Measurements from ENCODE around the gene DCST1.
A peak's percentile ranks its signal among the peaks of the same experiment; 100 is the strongest.

DCST1 gene

GRCh38 chr1:155000726-155001424, 32.7 kb upstream of the DCST1 start:
- peak in 57 of 58 donors; percentile 46 to 94 (median 82) for DNase-seq

DNA sequence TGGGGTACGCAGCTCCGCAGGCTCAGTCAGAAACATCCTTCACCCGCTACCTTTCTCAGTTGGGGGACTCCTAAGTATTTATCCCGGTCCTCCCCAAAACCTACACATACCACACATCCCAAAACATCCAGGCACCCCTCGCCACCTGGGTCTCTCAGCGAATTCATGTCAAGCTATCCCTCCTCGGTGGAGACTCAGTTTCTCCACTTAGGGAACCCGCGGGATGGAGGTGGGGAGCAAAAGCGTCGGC, 32.3 kb upstream of the DCST1 start:
- no peak for DNase-seq

DNA sequence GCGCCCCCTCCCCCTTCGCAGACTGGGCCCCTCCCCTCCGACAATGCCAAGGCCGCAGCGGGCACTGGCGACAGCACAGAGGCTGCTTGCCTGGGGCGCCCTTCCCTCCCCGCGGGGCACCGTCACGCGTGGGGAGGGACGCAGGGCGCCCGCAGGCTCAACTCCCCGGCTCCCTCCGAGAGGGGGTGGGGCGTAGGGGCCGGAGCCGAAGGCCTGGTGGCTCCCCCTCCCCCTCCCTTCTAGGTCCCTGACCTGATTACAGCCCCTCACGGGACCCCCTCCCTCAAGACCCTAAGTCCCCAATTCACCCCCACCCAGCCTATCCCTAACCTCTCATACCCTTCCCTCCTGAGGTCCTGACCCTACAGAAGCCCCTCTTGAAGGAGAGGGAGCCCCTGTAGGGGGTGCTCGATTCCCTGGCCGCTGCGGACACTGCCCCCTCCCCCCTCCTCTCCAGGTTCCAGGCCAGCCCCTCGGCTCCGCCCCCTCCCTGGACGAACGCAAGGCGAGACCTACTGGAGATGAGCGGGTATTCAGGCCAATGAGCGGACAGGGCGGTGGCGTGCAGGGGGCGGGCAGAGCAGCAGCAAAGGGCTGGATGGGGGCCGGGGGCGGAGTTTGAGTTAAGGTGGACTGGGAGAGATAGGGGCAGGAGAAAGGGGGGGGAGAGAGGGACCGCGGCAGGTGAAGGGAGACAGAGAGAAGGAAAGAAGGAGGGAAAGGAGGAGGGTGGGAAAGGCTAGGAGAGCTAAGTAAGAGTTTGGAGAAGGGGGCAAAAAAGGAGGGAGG, 31.8 kb upstream of the DCST1 start:
- DNase-seq: peak; percentile 93 to 100 (median 99)

- peak in 24 of 58 donors; percentile 17 to 79 (median 62) for DNase-seq
Observed at GRCh38 chr1:155002464-155003226, 31.0 kb upstream of the DCST1 start, which contains the start of gene ZBTB7B. Gene ZBTB7B (plus strand): TSS chr1:155002802. CDS start chr1:155014661, 11,859 bp downstream.

- DNase-seq: peak in 30 of 58 donors; percentile 29 to 74 (median 52)
Observed at GRCh38 chr1:155003227-155003765, 30.3 kb upstream of the DCST1 start.

GRCh38 chr1:155003766-155004351, 29.8 kb upstream of the DCST1 start:
- peak in 47 of 58 donors; percentile 22 to 85 (median 58) for DNase-seq

DNA sequence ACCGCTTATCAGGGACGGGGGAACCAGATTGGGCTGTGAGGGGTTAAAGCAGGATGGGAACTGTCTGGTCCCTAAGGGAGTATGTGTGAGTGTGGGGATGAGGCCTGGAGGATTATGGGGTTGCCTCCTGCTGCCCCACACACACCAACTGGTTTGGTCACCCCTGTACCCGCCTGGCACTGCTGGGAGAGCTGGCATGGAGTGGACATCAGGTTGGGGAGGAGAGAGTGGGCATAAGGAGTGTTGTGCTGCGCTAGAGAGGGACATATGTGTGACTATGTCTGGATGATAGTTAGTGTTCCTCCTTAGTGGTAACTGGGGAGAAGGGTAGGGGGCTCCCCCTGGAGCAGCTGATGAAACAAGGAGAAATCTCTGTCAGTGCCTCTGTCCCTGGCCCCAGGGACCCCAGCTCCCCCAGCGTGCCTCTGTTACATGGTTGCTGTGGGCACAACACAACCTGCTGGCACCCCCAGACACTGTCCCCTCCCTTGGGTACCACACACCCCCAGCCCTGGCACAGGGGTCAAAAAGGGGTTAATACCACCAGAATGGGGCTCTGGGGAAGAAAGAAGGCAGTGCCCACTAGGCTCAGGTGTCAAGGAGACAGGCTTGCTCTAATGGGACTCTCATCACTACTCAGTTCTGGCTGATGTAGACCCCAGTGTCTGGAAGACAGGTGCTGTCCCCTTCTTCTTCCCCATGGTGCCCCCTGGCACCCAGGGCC, 29.1 kb upstream of the DCST1 start:
- DNase-seq: peak in 15 of 58 donors; percentile 24 to 72 (median 55)

DNA sequence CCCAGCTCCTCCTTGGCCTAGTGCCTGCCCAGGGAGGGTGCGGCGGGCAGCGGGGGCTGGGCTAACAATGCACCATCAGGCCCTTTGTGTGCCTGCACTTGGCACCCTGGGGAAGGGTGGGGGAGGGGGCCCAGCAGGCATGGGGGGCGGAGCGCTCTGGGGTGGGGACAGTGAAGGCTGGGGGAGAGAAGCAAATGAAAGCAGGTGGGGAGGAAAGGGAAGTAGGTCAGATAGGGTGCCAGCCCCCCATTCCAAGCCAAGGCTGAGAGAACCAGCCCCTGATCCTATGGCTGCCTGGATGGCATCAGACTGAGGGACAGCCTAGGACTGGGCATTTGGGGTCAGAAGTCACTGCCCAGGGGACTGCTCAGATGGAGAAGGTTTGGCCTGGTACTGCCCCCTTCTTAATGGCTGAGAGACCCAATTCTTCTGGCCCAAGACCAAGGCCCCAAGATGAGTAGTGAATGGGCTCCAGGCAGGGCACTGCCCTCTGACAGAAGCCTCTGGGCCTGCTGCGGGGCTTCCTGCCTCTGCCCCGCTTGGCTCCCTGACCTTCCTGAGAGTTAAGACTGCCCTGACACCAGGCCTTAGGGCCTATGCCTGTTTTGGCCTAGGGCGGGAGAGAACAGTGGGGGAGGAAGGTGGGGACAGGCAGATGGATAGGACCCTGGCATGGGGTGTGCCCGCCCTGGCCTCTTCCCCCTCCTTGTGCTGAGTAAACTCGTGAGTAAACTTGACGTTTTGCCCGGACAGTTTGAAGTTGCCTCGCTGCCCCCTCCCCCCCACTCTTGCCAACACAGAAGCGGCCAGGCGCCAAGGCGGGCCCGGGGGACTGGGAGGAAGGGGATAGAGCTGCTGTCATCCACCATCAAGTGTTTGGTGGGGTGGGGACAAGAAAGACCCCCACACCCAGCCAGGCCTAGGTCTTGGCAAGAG, 28.3 kb upstream of the DCST1 start:
- peak in 50 of 58 donors; percentile 11 to 85 (median 61) for DNase-seq

DNA sequence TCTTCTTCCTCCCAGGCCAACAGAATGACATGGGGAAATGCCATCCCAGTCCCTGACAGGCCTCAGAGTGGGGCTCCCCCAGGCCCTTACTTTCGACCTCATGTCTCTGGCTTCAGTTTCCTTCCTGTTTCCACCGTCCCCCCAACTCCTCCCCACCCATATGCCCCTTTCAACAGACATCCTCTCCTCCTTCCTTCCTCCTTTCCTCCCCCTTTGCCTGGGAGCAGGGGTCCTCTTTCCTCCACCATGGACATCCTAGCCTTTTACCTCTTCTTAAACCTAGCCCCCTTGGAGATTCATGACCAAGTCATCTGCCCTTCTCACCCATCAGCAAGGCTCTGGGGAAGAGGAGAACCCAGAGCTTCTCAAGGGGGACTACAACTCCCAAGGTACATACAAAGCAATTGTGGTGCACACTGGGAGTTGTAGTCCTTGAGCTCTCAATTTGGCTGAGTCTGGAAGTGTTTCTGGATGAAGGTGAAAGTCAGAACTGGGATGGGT, 27.0 kb upstream of the DCST1 start:
- DNase-seq: peak in 26 of 58 donors; percentile 4 to 63 (median 31)

- peak in 49 of 58 donors; percentile 15 to 78 (median 45) for DNase-seq
Observed at GRCh38 chr1:155007251-155007828, 26.3 kb upstream of the DCST1 start.

DNA sequence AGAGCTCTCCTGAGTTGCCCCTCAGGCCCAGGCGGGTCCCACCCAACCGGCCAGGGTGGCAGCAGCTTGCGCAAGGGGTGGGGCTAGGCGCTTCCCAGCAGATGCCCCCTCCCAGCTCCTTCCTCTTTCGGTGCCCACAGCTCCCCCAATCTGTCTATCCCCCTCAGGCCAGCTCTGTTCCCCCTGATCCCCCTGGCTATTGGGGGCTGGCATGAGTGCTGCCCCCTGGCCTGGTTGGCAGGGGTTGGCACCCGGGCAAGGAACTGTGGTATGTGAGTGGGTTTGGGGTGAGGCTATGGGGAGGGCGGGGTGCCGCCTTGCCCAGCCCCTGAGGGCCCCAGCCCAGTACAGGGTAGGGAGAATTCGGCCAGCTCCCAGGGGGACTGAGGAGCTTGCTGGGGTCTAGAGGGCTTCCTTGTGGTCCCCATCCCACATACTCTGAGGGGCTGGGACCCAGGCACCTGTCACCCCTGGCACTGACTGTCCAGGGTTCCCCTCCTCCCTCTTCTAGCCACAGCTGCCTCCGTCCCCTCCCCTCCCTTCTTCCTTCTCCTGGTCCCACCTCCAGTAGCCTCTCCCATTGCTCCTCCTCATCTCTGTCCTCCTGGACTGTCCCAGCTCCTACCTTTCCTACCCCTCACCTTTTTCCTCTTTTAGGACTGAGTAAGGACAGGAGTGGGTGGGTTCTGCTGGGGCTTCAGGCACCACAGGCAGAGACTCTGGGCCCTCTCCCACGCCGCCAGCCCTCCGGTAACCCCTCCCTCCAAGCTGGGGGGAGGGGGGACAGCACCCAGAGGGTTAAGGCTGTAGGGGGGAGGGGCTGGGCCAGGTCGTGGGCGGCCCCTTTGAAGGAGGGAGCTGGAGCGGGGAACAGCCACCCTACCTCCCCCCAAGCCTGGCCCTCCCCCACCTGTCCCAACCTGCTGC, 25.3 kb upstream of the DCST1 start:
- DNase-seq: peak in 10 of 58 donors; percentile 10 to 52 (median 26)

GRCh38 chr1:155009221-155009711, 24.4 kb upstream of the DCST1 start:
- DNase-seq: no peak

GRCh38 chr1:155009742-155010141, 23.9 kb upstream of the DCST1 start:
- DNase-seq: no peak

DNA sequence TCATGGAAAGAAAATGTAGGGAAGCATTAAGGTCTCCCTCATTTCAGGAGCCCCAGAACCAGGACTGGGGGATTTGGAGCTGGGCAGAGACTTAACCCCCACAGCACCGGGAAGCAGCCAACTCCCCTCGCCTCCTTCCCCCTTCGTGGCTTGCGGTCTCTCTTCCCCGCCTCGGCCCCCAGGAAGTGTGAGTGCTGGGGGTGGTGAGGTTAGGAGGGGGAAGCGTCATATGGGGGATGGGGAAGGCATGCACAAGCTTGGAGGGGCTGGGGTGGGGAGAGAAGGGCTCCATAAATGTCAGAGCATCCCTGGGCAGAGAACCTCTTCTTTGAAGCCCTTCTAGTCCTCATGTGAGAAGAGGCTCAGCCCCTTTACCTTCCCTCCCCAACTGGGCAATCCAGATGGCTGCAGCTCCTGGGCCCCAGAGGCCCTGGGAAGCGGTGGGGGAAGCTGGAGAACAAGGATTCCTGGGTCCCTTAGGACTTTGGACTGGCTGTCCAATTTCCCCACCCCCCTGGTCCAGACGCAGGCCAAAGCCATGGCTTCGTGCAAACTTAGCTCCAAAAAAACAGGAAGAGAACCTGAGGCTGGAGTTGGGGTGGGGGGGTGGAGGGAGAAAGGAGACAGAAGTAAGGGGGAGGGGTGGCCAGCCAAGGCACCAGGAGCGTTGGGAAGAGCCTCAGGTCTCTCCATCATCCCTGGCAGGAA, 23.3 kb upstream of the DCST1 start:
- no peak for DNase-seq

DNA sequence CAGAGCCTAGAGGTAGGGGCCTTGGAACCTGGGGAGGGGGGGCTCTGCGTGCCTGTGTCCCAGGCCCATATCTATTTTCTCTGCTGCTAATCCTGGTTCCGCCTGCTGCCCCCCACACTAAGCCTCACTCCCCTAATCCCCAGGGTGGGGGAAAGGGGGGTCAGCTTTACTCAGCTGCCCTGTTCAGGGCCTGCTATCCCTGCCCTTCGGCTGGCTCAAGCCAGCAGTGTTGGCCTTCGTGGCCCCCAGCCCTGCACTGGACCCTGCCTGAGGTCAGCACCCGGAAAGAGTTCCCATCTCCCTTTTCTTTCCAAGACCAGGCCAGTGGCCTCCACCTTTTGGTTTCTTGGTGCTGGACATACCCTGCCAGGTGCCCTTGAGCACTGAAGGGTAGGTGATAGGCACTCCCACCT, 22.6 kb upstream of the DCST1 start:
- DNase-seq: no peak

GRCh38 chr1:155011437-155012025, 22.1 kb upstream of the DCST1 start:
- DNase-seq: no peak
